ENCODE data around the gene GPR173.

GRCh38 chrX:53089224-53089842 is 40.7 kb downstream of the GPR173 start:
- TF ChIP-seq, protein P1, sequence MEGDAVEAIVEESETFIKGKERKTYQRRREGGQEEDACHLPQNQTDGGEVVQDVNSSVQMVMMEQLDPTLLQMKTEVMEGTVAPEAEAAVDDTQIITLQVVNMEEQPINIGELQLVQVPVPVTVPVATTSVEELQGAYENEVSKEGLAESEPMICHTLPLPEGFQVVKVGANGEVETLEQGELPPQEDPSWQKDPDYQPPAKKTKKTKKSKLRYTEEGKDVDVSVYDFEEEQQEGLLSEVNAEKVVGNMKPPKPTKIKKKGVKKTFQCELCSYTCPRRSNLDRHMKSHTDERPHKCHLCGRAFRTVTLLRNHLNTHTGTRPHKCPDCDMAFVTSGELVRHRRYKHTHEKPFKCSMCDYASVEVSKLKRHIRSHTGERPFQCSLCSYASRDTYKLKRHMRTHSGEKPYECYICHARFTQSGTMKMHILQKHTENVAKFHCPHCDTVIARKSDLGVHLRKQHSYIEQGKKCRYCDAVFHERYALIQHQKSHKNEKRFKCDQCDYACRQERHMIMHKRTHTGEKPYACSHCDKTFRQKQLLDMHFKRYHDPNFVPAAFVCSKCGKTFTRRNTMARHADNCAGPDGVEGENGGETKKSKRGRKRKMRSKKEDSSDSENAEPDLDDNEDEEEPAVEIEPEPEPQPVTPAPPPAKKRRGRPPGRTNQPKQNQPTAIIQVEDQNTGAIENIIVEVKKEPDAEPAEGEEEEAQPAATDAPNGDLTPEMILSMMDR (conservative IDR thresholded peaks at IDR 0.05; ENCODE audit: low read depth in 2 of 2): peak; percentile 69 to 71
- TF ChIP-seq NANOG (IDR thresholded peaks at IDR 0.05; ENCODE audit: borderline replicate concordance): no peak
- no peak for TF ChIP-seq EZH2phosphoT487 (IDR thresholded peaks at IDR 0.05; ENCODE audit: unreplicated experiment)
- TF ChIP-seq CREB1 (CRISPR knock-in tag; IDR thresholded peaks at IDR 0.05; ENCODE audit: low read depth): no peak
- no peak for TF ChIP-seq STAT1 (IDR thresholded peaks at IDR 0.05; ENCODE audit: unreplicated experiment)
- TF ChIP-seq POLR2AphosphoS5 (IDR thresholded peaks at IDR 0.05; ENCODE audit: low read depth): no peak
- TF ChIP-seq EZH2 (IDR thresholded peaks at IDR 0.05; ENCODE audit: low read depth, unreplicated experiment): no peak
- TF ChIP-seq, protein P2, sequence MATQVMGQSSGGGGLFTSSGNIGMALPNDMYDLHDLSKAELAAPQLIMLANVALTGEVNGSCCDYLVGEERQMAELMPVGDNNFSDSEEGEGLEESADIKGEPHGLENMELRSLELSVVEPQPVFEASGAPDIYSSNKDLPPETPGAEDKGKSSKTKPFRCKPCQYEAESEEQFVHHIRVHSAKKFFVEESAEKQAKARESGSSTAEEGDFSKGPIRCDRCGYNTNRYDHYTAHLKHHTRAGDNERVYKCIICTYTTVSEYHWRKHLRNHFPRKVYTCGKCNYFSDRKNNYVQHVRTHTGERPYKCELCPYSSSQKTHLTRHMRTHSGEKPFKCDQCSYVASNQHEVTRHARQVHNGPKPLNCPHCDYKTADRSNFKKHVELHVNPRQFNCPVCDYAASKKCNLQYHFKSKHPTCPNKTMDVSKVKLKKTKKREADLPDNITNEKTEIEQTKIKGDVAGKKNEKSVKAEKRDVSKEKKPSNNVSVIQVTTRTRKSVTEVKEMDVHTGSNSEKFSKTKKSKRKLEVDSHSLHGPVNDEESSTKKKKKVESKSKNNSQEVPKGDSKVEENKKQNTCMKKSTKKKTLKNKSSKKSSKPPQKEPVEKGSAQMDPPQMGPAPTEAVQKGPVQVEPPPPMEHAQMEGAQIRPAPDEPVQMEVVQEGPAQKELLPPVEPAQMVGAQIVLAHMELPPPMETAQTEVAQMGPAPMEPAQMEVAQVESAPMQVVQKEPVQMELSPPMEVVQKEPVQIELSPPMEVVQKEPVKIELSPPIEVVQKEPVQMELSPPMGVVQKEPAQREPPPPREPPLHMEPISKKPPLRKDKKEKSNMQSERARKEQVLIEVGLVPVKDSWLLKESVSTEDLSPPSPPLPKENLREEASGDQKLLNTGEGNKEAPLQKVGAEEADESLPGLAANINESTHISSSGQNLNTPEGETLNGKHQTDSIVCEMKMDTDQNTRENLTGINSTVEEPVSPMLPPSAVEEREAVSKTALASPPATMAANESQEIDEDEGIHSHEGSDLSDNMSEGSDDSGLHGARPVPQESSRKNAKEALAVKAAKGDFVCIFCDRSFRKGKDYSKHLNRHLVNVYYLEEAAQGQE (IDR thresholded peaks at IDR 0.05; ENCODE audit: unreplicated experiment): no peak
- no peak for TF ChIP-seq JUNB (IDR thresholded peaks at IDR 0.05; ENCODE audit: unreplicated experiment)
- TF ChIP-seq ZNF331 (CRISPR knock-in tag; IDR thresholded peaks at IDR 0.05; ENCODE audit: low read depth): no peak
- TF ChIP-seq, protein P3, sequence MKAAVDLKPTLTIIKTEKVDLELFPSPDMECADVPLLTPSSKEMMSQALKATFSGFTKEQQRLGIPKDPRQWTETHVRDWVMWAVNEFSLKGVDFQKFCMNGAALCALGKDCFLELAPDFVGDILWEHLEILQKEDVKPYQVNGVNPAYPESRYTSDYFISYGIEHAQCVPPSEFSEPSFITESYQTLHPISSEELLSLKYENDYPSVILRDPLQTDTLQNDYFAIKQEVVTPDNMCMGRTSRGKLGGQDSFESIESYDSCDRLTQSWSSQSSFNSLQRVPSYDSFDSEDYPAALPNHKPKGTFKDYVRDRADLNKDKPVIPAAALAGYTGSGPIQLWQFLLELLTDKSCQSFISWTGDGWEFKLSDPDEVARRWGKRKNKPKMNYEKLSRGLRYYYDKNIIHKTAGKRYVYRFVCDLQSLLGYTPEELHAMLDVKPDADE (IDR thresholded peaks at IDR 0.05): no peak
- TF ChIP-seq, protein P4, sequence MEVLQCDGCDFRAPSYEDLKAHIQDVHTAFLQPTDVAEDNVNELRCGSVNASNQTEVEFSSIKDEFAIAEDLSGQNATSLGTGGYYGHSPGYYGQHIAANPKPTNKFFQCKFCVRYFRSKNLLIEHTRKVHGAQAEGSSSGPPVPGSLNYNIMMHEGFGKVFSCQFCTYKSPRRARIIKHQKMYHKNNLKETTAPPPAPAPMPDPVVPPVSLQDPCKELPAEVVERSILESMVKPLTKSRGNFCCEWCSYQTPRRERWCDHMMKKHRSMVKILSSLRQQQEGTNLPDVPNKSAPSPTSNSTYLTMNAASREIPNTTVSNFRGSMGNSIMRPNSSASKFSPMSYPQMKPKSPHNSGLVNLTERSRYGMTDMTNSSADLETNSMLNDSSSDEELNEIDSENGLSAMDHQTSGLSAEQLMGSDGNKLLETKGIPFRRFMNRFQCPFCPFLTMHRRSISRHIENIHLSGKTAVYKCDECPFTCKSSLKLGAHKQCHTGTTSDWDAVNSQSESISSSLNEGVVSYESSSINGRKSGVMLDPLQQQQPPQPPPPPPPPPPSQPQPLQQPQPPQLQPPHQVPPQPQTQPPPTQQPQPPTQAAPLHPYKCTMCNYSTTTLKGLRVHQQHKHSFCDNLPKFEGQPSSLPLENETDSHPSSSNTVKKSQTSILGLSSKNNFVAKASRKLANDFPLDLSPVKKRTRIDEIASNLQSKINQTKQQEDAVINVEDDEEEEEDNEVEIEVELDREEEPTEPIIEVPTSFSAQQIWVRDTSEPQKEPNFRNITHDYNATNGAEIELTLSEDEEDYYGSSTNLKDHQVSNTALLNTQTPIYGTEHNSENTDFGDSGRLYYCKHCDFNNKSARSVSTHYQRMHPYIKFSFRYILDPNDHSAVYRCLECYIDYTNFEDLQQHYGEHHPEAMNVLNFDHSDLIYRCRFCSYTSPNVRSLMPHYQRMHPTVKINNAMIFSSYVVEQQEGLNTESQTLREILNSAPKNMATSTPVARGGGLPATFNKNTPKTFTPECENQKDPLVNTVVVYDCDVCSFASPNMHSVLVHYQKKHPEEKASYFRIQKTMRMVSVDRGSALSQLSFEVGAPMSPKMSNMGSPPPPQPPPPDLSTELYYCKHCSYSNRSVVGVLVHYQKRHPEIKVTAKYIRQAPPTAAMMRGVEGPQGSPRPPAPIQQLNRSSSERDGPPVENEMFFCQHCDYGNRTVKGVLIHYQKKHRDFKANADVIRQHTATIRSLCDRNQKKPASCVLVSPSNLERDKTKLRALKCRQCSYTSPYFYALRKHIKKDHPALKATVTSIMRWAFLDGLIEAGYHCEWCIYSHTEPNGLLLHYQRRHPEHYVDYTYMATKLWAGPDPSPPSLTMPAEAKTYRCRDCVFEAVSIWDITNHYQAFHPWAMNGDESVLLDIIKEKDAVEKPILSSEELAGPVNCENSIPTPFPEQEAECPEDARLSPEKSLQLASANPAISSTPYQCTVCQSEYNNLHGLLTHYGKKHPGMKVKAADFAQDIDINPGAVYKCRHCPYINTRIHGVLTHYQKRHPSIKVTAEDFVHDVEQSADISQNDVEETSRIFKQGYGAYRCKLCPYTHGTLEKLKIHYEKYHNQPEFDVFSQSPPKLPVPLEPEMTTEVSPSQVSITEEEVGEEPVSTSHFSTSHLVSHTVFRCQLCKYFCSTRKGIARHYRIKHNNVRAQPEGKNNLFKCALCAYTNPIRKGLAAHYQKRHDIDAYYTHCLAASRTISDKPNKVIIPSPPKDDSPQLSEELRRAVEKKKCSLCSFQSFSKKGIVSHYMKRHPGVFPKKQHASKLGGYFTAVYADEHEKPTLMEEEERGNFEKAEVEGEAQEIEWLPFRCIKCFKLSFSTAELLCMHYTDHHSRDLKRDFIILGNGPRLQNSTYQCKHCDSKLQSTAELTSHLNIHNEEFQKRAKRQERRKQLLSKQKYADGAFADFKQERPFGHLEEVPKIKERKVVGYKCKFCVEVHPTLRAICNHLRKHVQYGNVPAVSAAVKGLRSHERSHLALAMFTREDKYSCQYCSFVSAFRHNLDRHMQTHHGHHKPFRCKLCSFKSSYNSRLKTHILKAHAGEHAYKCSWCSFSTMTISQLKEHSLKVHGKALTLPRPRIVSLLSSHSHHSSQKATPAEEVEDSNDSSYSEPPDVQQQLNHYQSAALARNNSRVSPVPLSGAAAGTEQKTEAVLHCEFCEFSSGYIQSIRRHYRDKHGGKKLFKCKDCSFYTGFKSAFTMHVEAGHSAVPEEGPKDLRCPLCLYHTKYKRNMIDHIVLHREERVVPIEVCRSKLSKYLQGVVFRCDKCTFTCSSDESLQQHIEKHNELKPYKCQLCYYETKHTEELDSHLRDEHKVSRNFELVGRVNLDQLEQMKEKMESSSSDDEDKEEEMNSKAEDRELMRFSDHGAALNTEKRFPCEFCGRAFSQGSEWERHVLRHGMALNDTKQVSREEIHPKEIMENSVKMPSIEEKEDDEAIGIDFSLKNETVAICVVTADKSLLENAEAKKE (CRISPR knock-in tag; IDR thresholded peaks at IDR 0.05): no peak
